RKO (cell line): Measurements from ENCODE around the gene SYNGR1.
"Not testable (repeated sequence)": the region's sequence is repeated elsewhere in the genome, so short reads cannot be mapped to it uniquely, and the experiment has no call there.

Experiments used
- DNase-seq: peaks from one replicate; pipeline ENCODE4 v3.0.0-alpha.2; 2016; ENCODE audit warnings: low spot score

The SYNGR1 gene

DNA sequence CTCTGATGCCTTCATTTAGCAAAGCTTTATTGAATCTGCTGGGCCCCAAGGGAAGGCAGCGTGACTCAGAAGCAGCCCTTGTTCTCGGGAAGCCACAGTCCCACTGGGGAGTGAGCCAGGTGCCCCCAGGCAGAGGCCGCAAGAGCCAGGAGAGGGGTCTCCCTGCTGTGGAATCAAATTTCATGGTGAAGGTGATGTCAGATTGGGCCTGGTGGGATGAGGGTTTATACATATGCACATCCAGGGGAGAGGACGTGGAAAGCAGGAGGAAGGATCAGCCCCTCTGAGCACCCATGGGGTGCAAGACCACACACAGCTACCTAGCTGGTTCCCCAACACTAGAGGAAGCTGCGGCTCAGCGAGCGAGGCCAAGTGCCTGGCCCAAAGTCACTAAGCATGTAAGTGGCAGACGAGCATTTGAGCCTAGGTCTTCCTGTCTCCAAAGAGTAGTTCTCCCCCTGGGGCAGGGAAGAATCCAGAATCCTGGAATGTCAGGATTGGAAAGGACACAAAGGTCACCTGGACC, 2.0 kb downstream of the SYNGR1 start:
- no peak for DNase-seq

- DNase-seq, result no peak
Measured at GRCh38 chr22:39352306-39352891, 2.6 kb downstream of the SYNGR1 start.

DNA sequence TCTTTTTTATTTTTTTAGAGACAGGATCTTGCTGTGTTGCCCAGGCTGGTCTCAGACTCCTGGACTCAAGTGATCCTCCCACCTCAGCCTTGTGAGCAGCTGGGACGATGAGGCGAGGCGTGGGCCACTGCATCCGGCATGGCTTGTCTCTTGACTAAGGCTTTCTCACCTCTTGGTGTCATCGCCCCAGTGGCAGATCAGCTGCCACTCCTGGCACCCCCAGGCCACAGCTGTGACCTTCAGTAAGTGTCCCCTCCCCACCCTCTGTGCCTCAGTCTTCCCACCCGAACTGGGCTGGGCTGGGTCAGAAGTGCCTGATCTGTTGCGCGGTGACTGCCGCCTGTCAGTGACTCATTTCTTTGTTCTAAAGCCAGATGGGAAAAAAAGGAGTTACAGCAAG, 3.6 kb downstream of the SYNGR1 start:
- peak; percentile 22 for DNase-seq

DNA sequence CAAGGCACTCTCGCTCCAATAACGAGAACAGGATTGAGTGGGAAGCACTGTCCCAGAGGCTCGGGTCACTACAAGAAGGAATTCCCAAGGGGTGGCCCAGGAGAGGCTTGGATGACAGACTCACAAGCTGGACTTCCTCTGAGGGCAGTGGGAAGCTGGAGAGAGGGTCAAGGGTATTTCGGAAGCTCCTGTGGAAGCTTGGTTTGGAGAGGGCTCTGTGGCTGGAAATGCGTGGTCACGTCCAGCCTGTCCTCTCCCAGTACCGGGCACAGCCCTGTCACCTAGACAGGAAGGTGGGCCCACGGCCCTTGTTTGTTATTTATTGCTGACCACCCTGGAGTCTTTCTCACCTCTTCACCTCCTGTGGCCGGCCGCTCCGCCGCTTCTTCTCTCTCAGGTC, 5.3 kb downstream of the SYNGR1 start:
- DNase-seq, result no peak

DNA sequence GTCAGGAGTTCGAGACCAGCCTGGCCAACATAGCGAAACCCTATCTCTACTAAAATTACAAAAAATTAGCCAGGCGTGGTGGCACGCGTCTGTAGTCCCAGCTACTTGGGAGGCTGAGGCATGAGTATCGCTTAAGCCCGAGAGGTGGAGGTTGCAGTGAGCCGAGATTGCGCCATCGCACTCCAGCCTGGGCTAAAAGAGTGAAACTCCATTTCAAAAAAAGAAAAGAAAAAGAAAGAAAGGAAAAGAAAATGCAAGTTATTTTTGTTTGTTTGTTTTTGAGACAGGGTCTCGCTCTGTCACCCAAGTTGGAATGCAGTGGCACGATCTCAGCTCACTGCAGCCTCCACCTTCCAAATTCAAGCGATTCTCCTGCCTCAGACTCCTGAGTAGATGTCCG, 6.0 kb downstream of the SYNGR1 start:
- DNase-seq, result not testable (repeated sequence)

GRCh38 chr22:39356464-39356863, 6.7 kb downstream of the SYNGR1 start:
- DNase-seq, result no peak

GRCh38 chr22:39357110-39358108, 7.6 kb downstream of the SYNGR1 start:
- DNase-seq, result not testable (repeated sequence)

DNA sequence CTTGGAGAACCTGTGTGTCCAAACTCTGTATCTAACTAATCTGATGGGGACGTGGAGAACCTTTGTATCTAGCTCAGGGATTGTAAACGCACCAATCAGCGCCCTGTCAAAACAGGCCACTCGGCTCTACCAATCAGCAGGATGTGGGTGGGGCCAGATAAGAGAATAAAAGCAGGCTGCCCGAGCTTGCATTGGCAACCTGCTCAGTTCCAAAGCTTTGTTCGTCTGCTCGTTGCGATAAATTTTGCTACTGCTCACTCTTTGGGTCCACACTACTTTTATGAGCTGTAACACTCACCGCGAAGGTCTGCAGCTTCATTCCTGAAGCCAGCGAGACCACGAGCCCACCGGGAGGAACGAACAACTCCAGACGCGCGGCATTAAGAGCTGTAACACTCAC, 8.4 kb downstream of the SYNGR1 start:
- not testable (repeated sequence) for DNase-seq

DNA sequence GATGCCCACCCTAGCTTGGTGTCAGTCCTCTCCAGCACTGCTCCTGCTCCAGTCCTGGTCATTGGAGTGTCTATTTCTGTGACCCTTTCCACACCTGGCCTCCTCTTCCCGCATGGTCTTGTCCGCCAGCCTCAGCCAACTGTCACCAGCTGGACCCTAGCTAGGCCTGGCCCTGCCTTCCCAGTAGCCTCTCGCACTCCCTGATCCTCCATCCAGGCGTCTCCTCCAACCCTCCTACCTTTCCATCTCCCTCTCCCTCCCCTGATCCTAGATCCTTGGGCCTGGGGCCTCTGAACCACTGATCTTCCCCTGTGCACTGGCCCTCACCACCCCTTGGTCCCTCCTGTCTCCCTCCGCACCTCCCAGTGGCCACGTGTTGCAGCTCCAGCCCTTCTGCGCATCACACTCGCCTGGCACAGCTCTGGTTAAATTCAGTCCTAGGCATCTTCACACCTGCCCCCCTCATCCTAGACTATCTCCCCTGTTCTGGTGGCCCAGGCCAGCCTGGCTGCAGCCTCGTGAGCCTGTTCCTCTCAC, 9.9 kb downstream of the SYNGR1 start:
- no peak for DNase-seq

- DNase-seq, result no peak
Measured at GRCh38 chr22:39360242-39360641, 10.5 kb downstream of the SYNGR1 start.

DNA sequence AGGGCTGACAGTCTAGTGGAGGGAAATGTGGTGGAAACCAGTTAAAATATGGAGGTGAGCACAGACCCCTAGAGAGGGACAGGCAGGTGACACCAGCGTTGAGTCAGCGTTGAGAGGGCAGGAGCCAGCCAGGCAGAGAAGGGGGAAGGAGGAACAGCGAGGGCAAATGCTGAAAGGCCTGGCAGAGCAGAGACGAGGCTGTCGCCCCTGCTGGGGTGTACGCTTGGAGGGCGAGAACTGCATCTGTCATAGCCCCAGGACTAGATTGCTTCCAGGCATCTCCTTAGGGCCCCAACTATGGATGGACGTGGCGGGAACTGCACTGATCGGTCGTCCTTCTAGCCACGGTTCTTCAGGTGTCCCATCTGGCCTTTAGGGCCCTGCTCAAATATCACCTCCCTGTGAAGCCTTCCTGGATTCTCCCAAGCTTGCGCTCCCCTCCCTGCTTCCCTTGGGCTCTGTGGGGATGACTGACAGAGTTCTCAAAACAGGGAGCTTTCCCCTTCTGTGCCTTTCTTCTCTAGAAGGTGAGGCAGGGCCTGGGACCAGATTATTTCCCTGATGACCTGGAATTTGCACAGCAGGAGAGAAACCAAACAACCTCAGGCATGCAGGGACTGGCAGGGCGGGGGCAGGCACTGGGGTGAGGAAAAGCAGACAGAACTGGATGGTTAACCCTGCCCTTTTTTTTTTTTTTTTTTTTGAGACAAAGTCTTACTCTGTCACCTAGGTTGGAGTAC, 11.1 kb downstream of the SYNGR1 start:
- no peak for DNase-seq

DNA sequence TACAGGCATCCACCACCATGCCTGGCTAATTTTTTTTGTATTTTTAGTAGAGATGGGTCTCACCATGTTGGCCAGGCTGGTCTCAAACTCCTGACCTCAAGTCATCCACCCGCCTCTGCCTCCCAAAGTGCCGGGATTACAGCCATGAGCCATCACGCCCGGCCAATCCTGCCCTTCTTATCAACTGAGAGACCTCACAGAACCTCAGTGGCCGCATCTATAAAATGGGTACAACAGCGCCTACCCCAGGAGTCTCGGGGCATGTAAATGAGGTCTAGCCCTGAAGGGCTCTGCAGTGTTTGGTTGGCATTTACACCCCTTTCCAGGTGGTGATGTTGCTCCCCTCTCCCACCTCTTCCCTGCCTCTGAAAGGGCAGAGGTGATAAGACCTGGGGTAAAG, 11.7 kb downstream of the SYNGR1 start:
- no peak for DNase-seq

DNA sequence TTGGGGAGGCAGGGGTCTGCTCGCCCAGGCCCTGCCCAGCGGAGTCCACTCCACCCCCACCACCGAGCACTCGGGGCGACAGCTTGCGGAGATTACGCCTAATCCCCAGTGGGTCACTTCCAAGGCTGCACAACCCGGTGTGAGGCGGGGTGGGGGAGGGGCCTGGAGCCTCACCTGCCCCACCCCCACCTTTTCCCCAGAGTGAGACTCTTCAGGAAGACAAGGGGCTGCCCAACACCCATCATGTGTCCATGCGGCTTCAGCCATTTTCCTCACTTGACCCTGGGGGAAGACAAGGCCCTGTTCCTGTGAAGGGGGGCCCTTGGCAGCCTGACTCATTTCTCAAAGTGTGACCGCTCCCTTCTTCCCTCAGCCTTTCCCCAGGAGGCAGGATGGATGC, 12.5 kb downstream of the SYNGR1 start:
- DNase-seq, result no peak

- DNase-seq, result no peak
Measured at GRCh38 chr22:39362932-39363331, 13.1 kb downstream of the SYNGR1 start.

DNA sequence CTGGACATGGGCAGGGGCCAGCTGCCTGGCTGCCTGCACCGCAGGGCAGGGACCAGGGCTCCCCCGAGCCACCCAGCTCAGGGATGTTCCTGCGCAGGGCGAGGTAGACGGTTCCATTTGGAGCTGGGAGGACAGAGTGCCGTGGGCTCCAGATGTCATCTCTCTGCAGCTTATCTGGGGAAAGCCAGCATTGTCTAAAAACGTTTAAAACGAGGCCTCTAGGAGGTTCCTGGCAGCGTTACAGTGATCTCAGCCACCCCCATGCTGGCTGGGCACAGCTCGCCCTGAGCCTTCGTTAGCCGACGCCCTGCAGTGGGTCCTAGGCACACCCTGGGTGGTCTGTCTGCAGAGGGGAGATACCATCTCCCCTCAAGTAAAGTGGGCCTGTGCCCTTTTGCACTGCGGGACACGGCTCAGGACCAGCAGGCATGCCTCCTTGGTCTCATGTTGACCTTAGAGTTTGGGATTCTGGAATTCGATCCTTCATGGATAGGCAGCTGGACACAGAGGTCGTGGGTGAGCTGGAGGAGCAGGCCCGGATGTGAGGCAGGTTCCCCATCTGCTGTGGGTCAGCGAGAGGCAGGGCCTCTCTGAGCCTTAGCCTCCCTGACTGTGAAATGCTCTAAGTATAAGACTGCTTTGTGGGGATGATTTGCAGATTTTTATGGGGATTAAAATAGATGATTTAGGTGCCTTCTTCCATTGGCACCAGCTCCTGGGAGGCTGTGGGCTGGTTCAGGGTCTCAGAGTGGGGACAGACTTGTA, 14.1 kb downstream of the SYNGR1 start:
- no peak for DNase-seq

GRCh38 chr22:39364714-39365491, 15.1 kb downstream of the SYNGR1 start:
- DNase-seq, result no peak

GRCh38 chr22:39365492-39365780, 15.6 kb downstream of the SYNGR1 start:
- no peak for DNase-seq

DNA sequence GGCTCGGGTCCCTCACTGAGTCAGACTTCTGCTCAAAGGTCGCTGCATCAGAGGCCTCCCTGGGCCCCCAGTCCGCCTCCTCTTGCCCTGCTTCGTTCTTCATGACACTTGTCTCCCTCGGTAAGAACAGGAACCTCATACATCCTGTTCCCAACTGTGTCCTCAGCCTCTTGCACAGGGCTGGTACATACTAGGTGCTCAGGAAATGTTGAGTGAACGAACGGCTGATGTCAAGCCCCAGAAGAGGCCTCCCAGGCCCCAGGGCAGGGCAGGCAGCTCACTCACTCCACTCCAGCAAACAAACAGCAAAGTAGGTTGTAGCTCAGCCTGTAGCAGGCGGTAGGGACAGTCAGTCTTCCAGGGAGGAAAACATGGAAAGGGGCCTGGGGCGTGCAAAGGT, 17.2 kb downstream of the SYNGR1 start:
- DNase-seq, result no peak

GRCh38 chr22:39368461-39368911, 18.7 kb downstream of the SYNGR1 start:
- no peak for DNase-seq

- DNase-seq, result no peak
Measured at GRCh38 chr22:39369186-39369585, 19.4 kb downstream of the SYNGR1 start.

DNA sequence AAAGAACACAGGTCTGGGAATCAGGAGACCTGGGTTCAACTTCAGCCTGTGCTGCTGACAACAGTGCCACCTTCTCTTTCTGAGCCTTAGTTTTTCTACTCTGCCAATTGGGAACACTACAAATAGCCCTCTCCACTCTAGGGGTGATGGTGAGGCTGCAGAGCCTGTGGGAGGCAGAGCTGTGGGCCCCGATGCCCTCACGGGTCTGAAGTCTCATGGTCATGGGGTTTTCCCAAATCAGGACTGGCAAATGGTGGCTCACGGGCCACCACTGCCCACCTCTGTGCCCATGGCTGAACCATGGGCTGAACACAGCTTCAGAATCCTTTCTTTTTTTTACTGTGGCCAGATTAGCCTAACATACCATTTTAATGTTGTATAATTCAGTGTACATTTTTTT, 19.8 kb downstream of the SYNGR1 start:
- DNase-seq, result no peak
